Measurements from ENCODE around the gene P2RX5.
A peak's percentile ranks its signal among the peaks of the same experiment; 100 is the strongest.

The P2RX5 gene

GRCh38 chr17:3678821-3679530 lies 17.0 kb downstream of the P2RX5 start:
- Mint-ChIP-seq H3K4me3 (no peak overlapping the region), H3K27ac (no peak overlapping the region), H3K4me1 (ENCODE audit: low read depth) (peaks cover 5% of the 10 kb centered on the region), H3K36me3 (ENCODE audit: low read depth) (peaks cover 3% of the 10 kb centered on the region), H3K9me3 (no peaks in the 10 kb centered on the region), H3K27me3 (no peaks in the 10 kb centered on the region)

GRCh38 chr17:3678095-3678820 lies 17.7 kb downstream of the P2RX5 start:
- Mint-ChIP-seq H3K27me3 (no peaks in the 10 kb centered on the region), H3K4me1 (ENCODE audit: low read depth) (peaks cover 4% of the 10 kb centered on the region), H3K9me3 (no peaks in the 10 kb centered on the region), H3K36me3 (ENCODE audit: low read depth) (peaks cover 3% of the 10 kb centered on the region), H3K4me3 (no peak overlapping the region), H3K27ac (no peak overlapping the region)

- peaks cover 5% of the 10 kb centered on the region for H3K36me3 Mint-ChIP-seq (ENCODE audit: low read depth)
- no peaks in the 10 kb centered on the region for H3K27me3 Mint-ChIP-seq
- no peak overlapping the region for H3K27ac Mint-ChIP-seq
- peaks cover 5% of the 10 kb centered on the region for H3K4me1 Mint-ChIP-seq (ENCODE audit: low read depth)
- no peak overlapping the region for H3K4me3 Mint-ChIP-seq
- no peaks in the 10 kb centered on the region for H3K9me3 Mint-ChIP-seq
These were observed 20.1 kb downstream of the P2RX5 start for GRCh38 chr17:3675886-3676285.

- no peak overlapping the region for H3K4me3 Mint-ChIP-seq
- no peaks in the 10 kb centered on the region for H3K27me3 Mint-ChIP-seq
- peaks cover 21% of the 10 kb centered on the region for H3K4me1 Mint-ChIP-seq (ENCODE audit: low read depth)
- H3K9me3 Mint-ChIP-seq = no peaks in the 10 kb centered on the region
- H3K36me3 Mint-ChIP-seq (ENCODE audit: low read depth) = peaks cover 14% of the 10 kb centered on the region
- no peak overlapping the region for H3K27ac Mint-ChIP-seq
These were observed 23.4 kb downstream of the P2RX5 start for GRCh38 chr17:3672571-3672970.

- Mint-ChIP-seq H3K36me3 (ENCODE audit: low read depth) (peaks cover 14% of the 10 kb centered on the region), H3K27ac (peak overlapping the region; percentile 94), H3K9me3 (no peaks in the 10 kb centered on the region), H3K4me1 (ENCODE audit: low read depth) (peaks cover 25% of the 10 kb centered on the region), H3K27me3 (no peaks in the 10 kb centered on the region), H3K4me3 (peak overlapping the region; percentile 94)
These were observed 26.4 kb downstream of the P2RX5 start for GRCh38 chr17:3669548-3669947.

GRCh38 chr17:3669085-3669347 lies 26.9 kb downstream of the P2RX5 start:
- Mint-ChIP-seq H3K27me3 (no peaks in the 10 kb centered on the region), H3K27ac (peak overlapping the region; percentile 94), H3K36me3 (ENCODE audit: low read depth) (peaks cover 14% of the 10 kb centered on the region), H3K4me1 (ENCODE audit: low read depth) (peaks cover 25% of the 10 kb centered on the region), H3K4me3 (peak overlapping the region; percentile 94), H3K9me3 (no peaks in the 10 kb centered on the region)

GRCh38 chr17:3668279-3669084 lies 27.5 kb downstream of the P2RX5 start, which contains the start of the genes EMC6 and TAX1BP3:
TSS of gene EMC6 (plus strand) at chr17:3668812. CDS start at chr17:3669147, 335 bp downstream.
TSS of gene TAX1BP3 (minus strand) at chr17:3668578. CDS start at chr17:3668526, 52 bp downstream.
- Mint-ChIP-seq H3K9me3 (no peaks in the 10 kb centered on the region), H3K4me3 (peak within 1 kb of the TSS; percentile 94), H3K36me3 (ENCODE audit: low read depth) (peaks cover 14% of the 10 kb centered on the region), H3K27ac (peak within 1 kb of the TSS; percentile 94), H3K4me1 (ENCODE audit: low read depth) (peaks cover 25% of the 10 kb centered on the region), H3K27me3 (no peaks in the 10 kb centered on the region)

GRCh38 chr17:3667366-3668278 lies 28.3 kb downstream of the P2RX5 start:
- H3K36me3 Mint-ChIP-seq (ENCODE audit: low read depth) = peaks cover 14% of the 10 kb centered on the region
- peak overlapping the region; percentile 94 for H3K4me3 Mint-ChIP-seq
- peaks cover 25% of the 10 kb centered on the region for H3K4me1 Mint-ChIP-seq (ENCODE audit: low read depth)
- H3K27ac Mint-ChIP-seq = peak overlapping the region; percentile 61
- H3K9me3 Mint-ChIP-seq = no peaks in the 10 kb centered on the region
- no peaks in the 10 kb centered on the region for H3K27me3 Mint-ChIP-seq

- peaks cover 9% of the 10 kb centered on the region for H3K36me3 Mint-ChIP-seq (ENCODE audit: low read depth)
- H3K4me3 Mint-ChIP-seq = no peak overlapping the region
- no peak overlapping the region for H3K27ac Mint-ChIP-seq
- peaks cover 22% of the 10 kb centered on the region for H3K4me1 Mint-ChIP-seq (ENCODE audit: low read depth)
- no peaks in the 10 kb centered on the region for H3K9me3 Mint-ChIP-seq
- no peaks in the 10 kb centered on the region for H3K27me3 Mint-ChIP-seq
These were observed 29.4 kb downstream of the P2RX5 start for GRCh38 chr17:3666516-3666915.

GRCh38 chr17:3665834-3666233 lies 30.1 kb downstream of the P2RX5 start:
- no peaks in the 10 kb centered on the region for H3K27me3 Mint-ChIP-seq
- no peaks in the 10 kb centered on the region for H3K9me3 Mint-ChIP-seq
- H3K36me3 Mint-ChIP-seq (ENCODE audit: low read depth) = peaks cover 8% of the 10 kb centered on the region
- H3K4me1 Mint-ChIP-seq (ENCODE audit: low read depth) = peaks cover 20% of the 10 kb centered on the region
- H3K27ac Mint-ChIP-seq = no peak overlapping the region
- no peak overlapping the region for H3K4me3 Mint-ChIP-seq

GRCh38 chr17:3663102-3664011 lies 32.6 kb downstream of the P2RX5 start:
- Mint-ChIP-seq H3K27me3 (no peaks in the 10 kb centered on the region), H3K4me1 (ENCODE audit: low read depth) (peaks cover 5% of the 10 kb centered on the region), H3K9me3 (no peaks in the 10 kb centered on the region), H3K4me3 (no peak overlapping the region), H3K27ac (no peak overlapping the region), H3K36me3 (ENCODE audit: low read depth) (no peaks in the 10 kb centered on the region)

GRCh38 chr17:3660311-3660891 lies 35.6 kb downstream of the P2RX5 start:
- no peak overlapping the region for H3K4me3 Mint-ChIP-seq

GRCh38 chr17:3659541-3660111 lies 36.3 kb downstream of the P2RX5 start:
- Mint-ChIP-seq H3K9me3 (no peaks in the 10 kb centered on the region), H3K4me3 (no peak overlapping the region), H3K27me3 (no peaks in the 10 kb centered on the region), H3K27ac (no peak overlapping the region), H3K36me3 (ENCODE audit: low read depth) (no peaks in the 10 kb centered on the region), H3K4me1 (ENCODE audit: low read depth) (no peaks in the 10 kb centered on the region)

More at GRCh38 chr17:3660311-3660891, 35.6 kb downstream of the P2RX5 start:
- Mint-ChIP-seq H3K36me3 (ENCODE audit: low read depth) (no peaks in the 10 kb centered on the region), H3K4me1 (ENCODE audit: low read depth) (no peaks in the 10 kb centered on the region), H3K9me3 (no peaks in the 10 kb centered on the region), H3K27ac (no peak overlapping the region), H3K27me3 (no peaks in the 10 kb centered on the region)

Measured in stimulated activated naive CD8-positive, alpha-beta T cell treated with anti-CD3 and anti-CD28 coated beads, Interleukin-15, Interleukin-2, amounts not matched to agents 100 ng/mL and 50 ng/mL, for 24 hours (primary cell).